ENCODE measurements around the gene HCRTR2.

- TF ChIP-seq EZH2 (IDR thresholded peaks at IDR 0.05) = no peak
- no peak for TF ChIP-seq POLR2AphosphoS5 (IDR thresholded peaks at IDR 0.05; ENCODE audit: borderline replicate concordance, low read depth, low read length)
- no peak for TF ChIP-seq FOXP2 (optimal IDR thresholded peaks at IDR 0.05; ENCODE audit: control extremely low read depth, extremely low read length, insufficient read depth)
Measured at GRCh38 chr6:55239099-55239498, 64.8 kb downstream of the HCRTR2 start.
